Astrocyte (in vitro differentiated cells and primary cell): ENCODE data around the gene LENG1.

ENCODE experiments used
- CTCF ChIP-seq: IDR thresholded peaks from 2 replicates; pipeline ENCODE4 v1.5.1; 2011; ENCODE audit warnings: low read depth, mild to moderate bottlenecking, inconsistent platforms, low read length, moderate library complexity; ENCODE audit not compliant: insufficient read depth
- EZH2 ChIP-seq: IDR thresholded peaks from 2 replicates; pipeline ENCODE4 v1.6.1; 2012; ENCODE audit warnings: mild to moderate bottlenecking, low read length, inconsistent platforms; ENCODE audit not compliant: insufficient read depth

- TF ChIP-seq CTCF (no peak), EZH2 (no peak)
Observed at GRCh38 chr19:54179262-54179852, 19.8 kb upstream of the LENG1 start.
